ENCODE results near the gene COX6B2. TPM values are rescaled to one million over a fixed set of nuclear protein-coding genes. Genes with fewer than 3 reads are reported as not detected.

The COX6B2 gene
- total and polyA plus RNA-seq, 2 donors (not counting 1 experiment from before 2014, with no cell fraction given): 0.14 to 0.17 TPM

GRCh38 chr19:55366790-55367189, 12.3 kb upstream of the COX6B2 start:
- no peak overlapping the region for H2AFZ ChIP-seq (ENCODE audit: low read length)
- H3K9me3 ChIP-seq (ENCODE audit: control insufficient read depth, insufficient read depth, low read depth, low read length): no peaks in the 10 kb centered on the region
- no peaks in the 10 kb centered on the region for H3K79me2 ChIP-seq (ENCODE audit: control insufficient read depth, insufficient read depth, low read length)
- H3K4me2 ChIP-seq (ENCODE audit: extremely low read depth, insufficient read depth, low read length): no peak overlapping the region
- no peak for DNase-seq (ENCODE audit: low read depth in 2 of 2)
- H3K36me3 ChIP-seq (ENCODE audit: control insufficient read depth, insufficient read depth, low read length): no peaks in the 10 kb centered on the region
- peaks cover 4% of the 10 kb centered on the region for H3K4me1 ChIP-seq (ENCODE audit: control insufficient read depth, extremely low read depth, insufficient read depth, low read length)
- no peaks in the 10 kb centered on the region for H4K20me1 ChIP-seq (ENCODE audit: control insufficient read depth, extremely low read depth, insufficient read depth, low read length)
- no peak overlapping the region for H3K27ac ChIP-seq (ENCODE audit: insufficient read depth, low read length)
- H3K27me3 ChIP-seq (ENCODE audit: control insufficient read depth, insufficient read depth, low read length): no peaks in the 10 kb centered on the region
- H3K9ac ChIP-seq (ENCODE audit: insufficient read depth, low read length): no peak overlapping the region
- no peak overlapping the region for H3K4me3 ChIP-seq (replicated peaks in 1 of 4; ENCODE audit: control extremely low read depth in 1 of 4, insufficient read depth in 1 of 4, low read depth in 3 of 4, low read length in 4 of 4)
- TF ChIP-seq CTCF (conservative IDR thresholded peaks at IDR 0.05 in 1 of 2, IDR thresholded peaks at IDR 0.05 in 1 of 2; ENCODE audit: low read depth in 1 of 2, low read length in 2 of 2) (no peak), EZH2 (IDR thresholded peaks at IDR 0.05; ENCODE audit: low read length, missing control alignments) (no peak)

- Histone ChIP-seq H3K4me2 (ENCODE audit: extremely low read depth, insufficient read depth, low read length) (no peak overlapping the region), H3K4me1 (ENCODE audit: control insufficient read depth, extremely low read depth, insufficient read depth, low read length) (peaks cover 4% of the 10 kb centered on the region), H4K20me1 (ENCODE audit: control insufficient read depth, extremely low read depth, insufficient read depth, low read length) (no peaks in the 10 kb centered on the region), H3K9me3 (ENCODE audit: control insufficient read depth, insufficient read depth, low read depth, low read length) (no peaks in the 10 kb centered on the region), H3K27me3 (ENCODE audit: control insufficient read depth, insufficient read depth, low read length) (no peaks in the 10 kb centered on the region), H3K36me3 (ENCODE audit: control insufficient read depth, insufficient read depth, low read length) (no peaks in the 10 kb centered on the region), H3K27ac (ENCODE audit: insufficient read depth, low read length) (no peak overlapping the region), H2AFZ (ENCODE audit: low read length) (no peak overlapping the region), H3K4me3 (replicated peaks in 1 of 4; ENCODE audit: control extremely low read depth in 1 of 4, insufficient read depth in 1 of 4, low read depth in 3 of 4, low read length in 4 of 4) (no peak overlapping the region), H3K9ac (ENCODE audit: insufficient read depth, low read length) (no peak overlapping the region), H3K79me2 (ENCODE audit: control insufficient read depth, insufficient read depth, low read length) (no peaks in the 10 kb centered on the region)
- DNase-seq (ENCODE audit: low read depth in 2 of 2): no peak
- TF ChIP-seq EZH2 (IDR thresholded peaks at IDR 0.05; ENCODE audit: low read length, missing control alignments) (no peak), CTCF (conservative IDR thresholded peaks at IDR 0.05 in 1 of 2, IDR thresholded peaks at IDR 0.05 in 1 of 2; ENCODE audit: low read depth in 1 of 2, low read length in 2 of 2) (no peak)
Observed at GRCh38 chr19:55365964-55366363, 11.4 kb upstream of the COX6B2 start.

GRCh38 chr19:55365245-55365644, 10.7 kb upstream of the COX6B2 start:
- no peaks in the 10 kb centered on the region for H3K4me1 ChIP-seq (ENCODE audit: control insufficient read depth, extremely low read depth, insufficient read depth, low read length)
- H3K9ac ChIP-seq (ENCODE audit: insufficient read depth, low read length): no peak overlapping the region
- TF ChIP-seq CTCF (conservative IDR thresholded peaks at IDR 0.05 in 1 of 2, IDR thresholded peaks at IDR 0.05 in 1 of 2; ENCODE audit: low read depth in 1 of 2, low read length in 2 of 2) (no peak), EZH2 (IDR thresholded peaks at IDR 0.05; ENCODE audit: low read length, missing control alignments) (no peak)
- no peaks in the 10 kb centered on the region for H4K20me1 ChIP-seq (ENCODE audit: control insufficient read depth, extremely low read depth, insufficient read depth, low read length)
- no peak overlapping the region for H3K4me3 ChIP-seq (replicated peaks in 1 of 4; ENCODE audit: control extremely low read depth in 1 of 4, insufficient read depth in 1 of 4, low read depth in 3 of 4, low read length in 4 of 4)
- H3K79me2 ChIP-seq (ENCODE audit: control insufficient read depth, insufficient read depth, low read length): no peaks in the 10 kb centered on the region
- H3K36me3 ChIP-seq (ENCODE audit: control insufficient read depth, insufficient read depth, low read length): no peaks in the 10 kb centered on the region
- no peak overlapping the region for H3K27ac ChIP-seq (ENCODE audit: insufficient read depth, low read length)
- no peaks in the 10 kb centered on the region for H3K27me3 ChIP-seq (ENCODE audit: control insufficient read depth, insufficient read depth, low read length)
- H3K9me3 ChIP-seq (ENCODE audit: control insufficient read depth, insufficient read depth, low read depth, low read length): no peaks in the 10 kb centered on the region
- H2AFZ ChIP-seq (ENCODE audit: low read length): no peak overlapping the region
- H3K4me2 ChIP-seq (ENCODE audit: extremely low read depth, insufficient read depth, low read length): no peak overlapping the region
- DNase-seq (ENCODE audit: low read depth in 2 of 2): no peak
